Activated naive CD8-positive, alpha-beta T cell treated with anti-CD3 and anti-CD28 coated beads, Interleukin-2, amount 10 ng/mL, durations not matched to agents 7 days and 5 days (primary cell): ENCODE results near the gene PPP1R1B. TPM values are rescaled to one million over a fixed set of nuclear protein-coding genes. Genes with fewer than 3 reads are reported as not detected.
"Not testable (repeated sequence)": the region's sequence is repeated elsewhere in the genome, so short reads cannot be mapped to it uniquely, and the experiment has no call there.

ENCODE experiments used
- ATAC-seq: fragments of 150-1000 bp; cut with Tn5 transposase; one replicate; pipeline ENCODE4 v1.10.0; 2021; ENCODE audit warnings: low read depth, moderate library complexity
- POLR2A ChIA-PET: fragments of 350-600 bp; sonication (Branson Sonifier 250); formaldehyde crosslinking; loops from one replicate; lab custom pipeline; 2021; ENCODE audit warnings: antibody characterized with exemption; lab: Charles Lee
- DNase-seq: peaks from one replicate; pipeline ENCODE4 v3.0.0; 2021
- H3K27ac Mint-ChIP-seq: one replicate; pipeline ENCODE4 v1.8.0; 2022; ENCODE audit warnings: mild to moderate bottlenecking, mixed read lengths
- H3K27me3 Mint-ChIP-seq: one replicate; pipeline ENCODE4 v1.8.0; 2022; ENCODE audit warnings: mild to moderate bottlenecking, moderate library complexity, mixed read lengths
- H3K36me3 Mint-ChIP-seq: one replicate; pipeline ENCODE4 v1.8.0; 2021; ENCODE audit warnings: mild to moderate bottlenecking, mixed read lengths
- H3K4me1 Mint-ChIP-seq: one replicate; pipeline ENCODE4 v1.8.0; 2021; ENCODE audit warnings: mixed read lengths
- H3K4me3 Mint-ChIP-seq: one replicate; pipeline ENCODE4 v1.8.0; 2022; ENCODE audit warnings: mild to moderate bottlenecking, moderate library complexity, mixed read lengths
- H3K9me3 Mint-ChIP-seq: one replicate; pipeline ENCODE4 v1.8.0; 2021; ENCODE audit warnings: mixed read lengths
- total RNA-seq, 2 experiments: library from RNA; stranded (reverse); gene quantifications; one replicate each; pipeline ENCODE4 v1.2.3, GENCODE V29; 2021

The PPP1R1B gene
- total RNA-seq = not detected

- H3K9me3 Mint-ChIP-seq = no peaks in the 10 kb centered on the region
- DNase-seq (no peak), ATAC-seq (no peak)
- H3K36me3 Mint-ChIP-seq = no peaks in the 10 kb centered on the region
- peaks cover 48% of the 10 kb centered on the region for H3K27me3 Mint-ChIP-seq
- H3K4me3 Mint-ChIP-seq = peak within 1 kb of the TSS; percentile 57
- peaks cover 12% of the 10 kb centered on the region for H3K4me1 Mint-ChIP-seq
- POLR2A ChIA-PET = interaction anchor here (0.6 kb wide), 1 partner anchor 1076 kb away, joined by 3 read pairs; no protein-coding TSS in a partner anchor
- H3K27ac Mint-ChIP-seq = no peak within 1 kb of the TSS
Observed at GRCh38 chr17:39626171-39627046, at the start of gene PPP1R1B. PPP1R1B (plus strand) TSS chr17:39626952; CDS start chr17:39627393, 441 bp downstream.

- H3K4me3 Mint-ChIP-seq = no peak overlapping the region
- no peaks in the 10 kb centered on the region for H3K9me3 Mint-ChIP-seq
- POLR2A ChIA-PET = no interaction called here
- H3K27ac Mint-ChIP-seq = no peak overlapping the region
- DNase-seq (no peak), ATAC-seq (no peak)
- peaks cover 3% of the 10 kb centered on the region for H3K4me1 Mint-ChIP-seq
- H3K27me3 Mint-ChIP-seq = peaks cover 14% of the 10 kb centered on the region
- peaks cover 1% of the 10 kb centered on the region for H3K36me3 Mint-ChIP-seq
Observed at GRCh38 chr17:39578272-39578671, 48.5 kb upstream of the PPP1R1B start.

GRCh38 chr17:39579318-39580081, 47.3 kb upstream of the PPP1R1B start:
- Mint-ChIP-seq H3K27me3 (peaks cover 14% of the 10 kb centered on the region), H3K27ac (no peak overlapping the region), H3K9me3 (no peaks in the 10 kb centered on the region), H3K4me3 (no peak overlapping the region), H3K36me3 (peaks cover 1% of the 10 kb centered on the region), H3K4me1 (no peaks in the 10 kb centered on the region)
- POLR2A ChIA-PET = no interaction called here
- ATAC-seq (no peak), DNase-seq (no peak)

GRCh38 chr17:39580082-39580468, 46.7 kb upstream of the PPP1R1B start:
- DNase-seq = no peak

GRCh38 chr17:39581071-39581758, 45.5 kb upstream of the PPP1R1B start:
- no peaks in the 10 kb centered on the region for H3K9me3 Mint-ChIP-seq
- no peaks in the 10 kb centered on the region for H3K36me3 Mint-ChIP-seq
- H3K27ac Mint-ChIP-seq = no peak overlapping the region
- no peaks in the 10 kb centered on the region for H3K4me1 Mint-ChIP-seq
- POLR2A ChIA-PET = no interaction called here
- H3K27me3 Mint-ChIP-seq = peaks cover 5% of the 10 kb centered on the region
- DNase-seq (no peak), ATAC-seq (no peak)
- H3K4me3 Mint-ChIP-seq = no peak overlapping the region

More at GRCh38 chr17:39580082-39580468, 46.7 kb upstream of the PPP1R1B start:
- Mint-ChIP-seq H3K4me1 (no peaks in the 10 kb centered on the region), H3K36me3 (peaks cover under 1% of the 10 kb centered on the region), H3K27me3 (peaks cover 10% of the 10 kb centered on the region), H3K9me3 (no peaks in the 10 kb centered on the region), H3K4me3 (no peak overlapping the region), H3K27ac (no peak overlapping the region)
- POLR2A ChIA-PET = no interaction called here
- no peak for ATAC-seq

GRCh38 chr17:39581759-39582085, 45.0 kb upstream of the PPP1R1B start:
- ATAC-seq = no peak
- POLR2A ChIA-PET = no interaction called here

GRCh38 chr17:39582658-39583057, 44.1 kb upstream of the PPP1R1B start:
- no peaks in the 10 kb centered on the region for H3K4me1 Mint-ChIP-seq
- no peaks in the 10 kb centered on the region for H3K36me3 Mint-ChIP-seq
- H3K9me3 Mint-ChIP-seq = no peaks in the 10 kb centered on the region
- H3K27ac Mint-ChIP-seq = no peak overlapping the region
- H3K27me3 Mint-ChIP-seq = peaks cover 5% of the 10 kb centered on the region
- POLR2A ChIA-PET = no interaction called here
- no peak for ATAC-seq
- no peak overlapping the region for H3K4me3 Mint-ChIP-seq
- no peak for DNase-seq

More at GRCh38 chr17:39581759-39582085, 45.0 kb upstream of the PPP1R1B start:
- Mint-ChIP-seq H3K4me1 (no peaks in the 10 kb centered on the region), H3K4me3 (no peak overlapping the region), H3K9me3 (no peaks in the 10 kb centered on the region), H3K27ac (no peak overlapping the region), H3K27me3 (peaks cover 5% of the 10 kb centered on the region), H3K36me3 (no peaks in the 10 kb centered on the region)
- DNase-seq = no peak

GRCh38 chr17:39590180-39590579, 36.6 kb upstream of the PPP1R1B start:
- H3K36me3 Mint-ChIP-seq, H3K27ac Mint-ChIP-seq, H3K4me1 Mint-ChIP-seq, H3K9me3 Mint-ChIP-seq, H3K4me3 Mint-ChIP-seq, DNase-seq, POLR2A ChIA-PET, ATAC-seq: not testable (repeated sequence)
- H3K27me3 Mint-ChIP-seq = peaks cover 27% of the 10 kb centered on the region

GRCh38 chr17:39591958-39592954, 34.5 kb upstream of the PPP1R1B start:
- H3K27ac Mint-ChIP-seq = no peak overlapping the region

GRCh38 chr17:39593371-39593770, 33.4 kb upstream of the PPP1R1B start:
- DNase-seq = no peak
- POLR2A ChIA-PET = no interaction called here
- H3K4me1 Mint-ChIP-seq = peaks cover 6% of the 10 kb centered on the region
- H3K9me3 Mint-ChIP-seq = no peaks in the 10 kb centered on the region
- ATAC-seq = no peak
- H3K27ac Mint-ChIP-seq = no peak overlapping the region
- H3K4me3 Mint-ChIP-seq = no peak overlapping the region
- peaks cover 57% of the 10 kb centered on the region for H3K27me3 Mint-ChIP-seq
- H3K36me3 Mint-ChIP-seq = peaks cover 2% of the 10 kb centered on the region

More at GRCh38 chr17:39591958-39592954, 34.5 kb upstream of the PPP1R1B start:
- Mint-ChIP-seq H3K9me3 (no peaks in the 10 kb centered on the region), H3K4me3 (no peak overlapping the region), H3K4me1 (peaks cover 6% of the 10 kb centered on the region), H3K27me3 (peaks cover 47% of the 10 kb centered on the region), H3K36me3 (peaks cover 2% of the 10 kb centered on the region)
- POLR2A ChIA-PET = no interaction called here
- no peak for DNase-seq
- ATAC-seq = no peak

GRCh38 chr17:39595294-39595693, 31.5 kb upstream of the PPP1R1B start:
- DNase-seq (no peak), ATAC-seq (no peak)
- POLR2A ChIA-PET = no interaction called here
- Mint-ChIP-seq H3K27me3 (peaks cover 74% of the 10 kb centered on the region), H3K36me3 (peaks cover 2% of the 10 kb centered on the region), H3K4me1 (peaks cover 6% of the 10 kb centered on the region), H3K4me3 (no peak overlapping the region), H3K27ac (no peak overlapping the region), H3K9me3 (no peaks in the 10 kb centered on the region)

GRCh38 chr17:39595928-39596510, 30.7 kb upstream of the PPP1R1B start:
- Mint-ChIP-seq H3K36me3 (peaks cover 2% of the 10 kb centered on the region), H3K27ac (no peak overlapping the region), H3K27me3 (peaks cover 81% of the 10 kb centered on the region), H3K9me3 (no peaks in the 10 kb centered on the region), H3K4me1 (peaks cover 6% of the 10 kb centered on the region), H3K4me3 (no peak overlapping the region)
- no peak for DNase-seq
- POLR2A ChIA-PET = interaction anchor here (0.5 kb wide), 1 partner anchor 251 kb away, joined by 5 read pairs; no protein-coding TSS in a partner anchor
- ATAC-seq = no peak
